Gastroesophageal sphincter (tissue), 3 donors: ENCODE data around the gene ZNF730.

Source experiments
- CTCF ChIP-seq, 4 experiments: fragments of 200-600 bp in 2 of 4; fragments of 450-650 bp in 2 of 4; sonication (generic) in 1 of 4; IDR thresholded peaks; one replicate each; pipeline ENCODE4 v1.5.1; 2017 to 2019; ENCODE audit warnings: antibody characterized with exemption in 4 of 4, mild to moderate bottlenecking in 2 of 4, moderate library complexity in 2 of 4
- EP300 ChIP-seq: sonication (generic); formaldehyde crosslinking; IDR thresholded peaks from one replicate; pipeline ENCODE4 v1.6.1; 2017; ENCODE audit warnings: antibody characterized with exemption, mild to moderate bottlenecking
- POLR2A ChIP-seq, 2 donors: fragments of 450-650 bp; IDR thresholded peaks; one replicate each; pipeline ENCODE4 v1.6.1; 2017; ENCODE audit warnings: antibody characterized with exemption in 2 of 2, mild to moderate bottlenecking in 2 of 2, moderate library complexity in 1 of 2
- POLR2AphosphoS5 ChIP-seq: sonication (generic); formaldehyde crosslinking; IDR thresholded peaks from one replicate; pipeline ENCODE4 v1.6.1; 2017; ENCODE audit warnings: antibody characterized with exemption

GRCh38 chr19:23160766-23161165, 43.9 kb downstream of the ZNF730 start:
- TF ChIP-seq CTCF (IDR thresholded peaks at IDR 0.05): no peak
- TF ChIP-seq POLR2A (IDR thresholded peaks at IDR 0.05): no peak
- no peak for TF ChIP-seq EP300
- no peak for TF ChIP-seq POLR2AphosphoS5
